GM18909 (cell line): ENCODE data around the gene CRY1.

Experiments used
- ATAC-seq: cut with Tn5 transposase; IDR thresholded peaks from one replicate; pipeline ENCODE4 v1.9.1; 2021; ENCODE audit warnings: mild to moderate bottlenecking; ENCODE audit not compliant: unreplicated experiment, poor library complexity

The CRY1 gene

GRCh38 chr12:107093417-107094182 is at the start of gene CRY1:
TSS of gene CRY1 (minus strand) at chr12:107093549. CDS start at chr12:107092961, 588 bp downstream.
- peak; percentile 84 for ATAC-seq

GRCh38 chr12:107139787-107140186 is 46.4 kb upstream of the CRY1 start:
- no peak for ATAC-seq

GRCh38 chr12:107138990-107139389 is 45.6 kb upstream of the CRY1 start:
- ATAC-seq: no peak

GRCh38 chr12:107135177-107135576 is 41.8 kb upstream of the CRY1 start:
- ATAC-seq: no peak

- ATAC-seq: no peak
Observed at GRCh38 chr12:107134558-107134957, 41.2 kb upstream of the CRY1 start.

- ATAC-seq: no peak
Observed at GRCh38 chr12:107133462-107133861, 40.1 kb upstream of the CRY1 start.

GRCh38 chr12:107131832-107132616 is 38.7 kb upstream of the CRY1 start:
- ATAC-seq: no peak

- ATAC-seq: no peak
Observed at GRCh38 chr12:107130830-107131611, 37.7 kb upstream of the CRY1 start.

GRCh38 chr12:107129315-107129930 is 36.1 kb upstream of the CRY1 start:
- ATAC-seq: no peak

GRCh38 chr12:107127482-107128430 is 34.4 kb upstream of the CRY1 start:
- ATAC-seq: no peak

- no peak for ATAC-seq
Observed at GRCh38 chr12:107126796-107127481, 33.6 kb upstream of the CRY1 start.

GRCh38 chr12:107125833-107126232 is 32.5 kb upstream of the CRY1 start:
- no peak for ATAC-seq

- ATAC-seq: no peak
Observed at GRCh38 chr12:107122452-107122958, 29.2 kb upstream of the CRY1 start.

GRCh38 chr12:107119091-107119490 is 25.7 kb upstream of the CRY1 start:
- ATAC-seq: no peak

GRCh38 chr12:107118624-107119023 is 25.3 kb upstream of the CRY1 start:
- no peak for ATAC-seq

- no peak for ATAC-seq
Observed at GRCh38 chr12:107115119-107115518, 21.8 kb upstream of the CRY1 start.

GRCh38 chr12:107111314-107111713 is 18.0 kb upstream of the CRY1 start:
- ATAC-seq: no peak
